ENCODE results near the gene MEGF6. TPM values are rescaled to one million over a fixed set of nuclear protein-coding genes. Genes with fewer than 3 reads are reported as not detected.

The MEGF6 gene
- total RNA-seq, 1 experiment from 2014 or later, result 65.3 TPM

DNA sequence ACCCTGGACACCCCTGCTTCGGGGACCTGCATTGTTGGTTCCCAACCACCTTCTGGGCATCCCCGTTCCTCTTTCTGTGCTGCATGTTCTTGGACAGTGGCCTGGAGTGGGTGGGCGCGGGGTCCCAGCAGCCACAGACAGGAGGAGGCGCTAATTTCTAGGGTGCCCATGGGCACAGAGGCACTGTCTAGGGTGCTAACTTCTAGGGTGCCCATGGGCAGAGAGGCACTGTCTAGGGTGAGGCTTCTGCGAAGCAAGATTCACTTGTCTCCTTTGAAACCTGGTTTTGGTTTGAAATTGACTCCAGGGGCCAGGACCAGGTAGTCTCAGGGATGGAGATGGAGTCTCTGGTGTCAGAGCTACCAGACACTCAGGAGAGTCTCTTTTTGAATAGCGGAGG lies 815 bp upstream of the MEGF6 start:
- Histone ChIP-seq H2AFZ (no peak overlapping the region), H3K9me2 (ENCODE audit: insufficient read depth) (no peaks in the 10 kb centered on the region), H3K4me2 (peak overlapping the region; percentile 71), H3F3A (ENCODE audit: insufficient read depth, low read depth) (peaks cover 24% of the 10 kb centered on the region; the same call in 1 of the 2 replicates), H3K36me3 (ENCODE audit: low read depth) (no peaks in the 10 kb centered on the region), H3K27me3 (ENCODE audit: insufficient read depth, low read depth) (no peaks in the 10 kb centered on the region), H3K9me3 (ENCODE audit: insufficient read depth, low read depth) (no peaks in the 10 kb centered on the region), H4K20me1 (ENCODE audit: insufficient read depth) (no peaks in the 10 kb centered on the region), H3K4me1 (replicated peaks; ENCODE audit: insufficient read depth) (peaks cover 56% of the 10 kb centered on the region), H3K4me3 (peak overlapping the region; percentile 43; the same call in 1 of the 2 replicates), H3K79me2 (ENCODE audit: low read depth) (peaks cover 18% of the 10 kb centered on the region), H3K27ac (no peak overlapping the region; the same call in 1 of the 2 replicates)
- DNase-seq, result no peak
- TF ChIP-seq, protein P1, sequence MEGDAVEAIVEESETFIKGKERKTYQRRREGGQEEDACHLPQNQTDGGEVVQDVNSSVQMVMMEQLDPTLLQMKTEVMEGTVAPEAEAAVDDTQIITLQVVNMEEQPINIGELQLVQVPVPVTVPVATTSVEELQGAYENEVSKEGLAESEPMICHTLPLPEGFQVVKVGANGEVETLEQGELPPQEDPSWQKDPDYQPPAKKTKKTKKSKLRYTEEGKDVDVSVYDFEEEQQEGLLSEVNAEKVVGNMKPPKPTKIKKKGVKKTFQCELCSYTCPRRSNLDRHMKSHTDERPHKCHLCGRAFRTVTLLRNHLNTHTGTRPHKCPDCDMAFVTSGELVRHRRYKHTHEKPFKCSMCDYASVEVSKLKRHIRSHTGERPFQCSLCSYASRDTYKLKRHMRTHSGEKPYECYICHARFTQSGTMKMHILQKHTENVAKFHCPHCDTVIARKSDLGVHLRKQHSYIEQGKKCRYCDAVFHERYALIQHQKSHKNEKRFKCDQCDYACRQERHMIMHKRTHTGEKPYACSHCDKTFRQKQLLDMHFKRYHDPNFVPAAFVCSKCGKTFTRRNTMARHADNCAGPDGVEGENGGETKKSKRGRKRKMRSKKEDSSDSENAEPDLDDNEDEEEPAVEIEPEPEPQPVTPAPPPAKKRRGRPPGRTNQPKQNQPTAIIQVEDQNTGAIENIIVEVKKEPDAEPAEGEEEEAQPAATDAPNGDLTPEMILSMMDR (conservative IDR thresholded peaks at IDR 0.05), result no peak
- TF ChIP-seq EZH2 (IDR thresholded peaks at IDR 0.05; ENCODE audit: low read depth), result no peak
- POLR2A ChIA-PET (ENCODE audit: unreplicated experiment), result no interaction called here
- no TSS peak for BruUV-seq (replicated peaks)
- CTCF ChIA-PET, result no interaction called here
- intact Hi-C loops (cut with micrococcal nuclease; ENCODE audit: unreplicated experiment), result no loop called here

DNA sequence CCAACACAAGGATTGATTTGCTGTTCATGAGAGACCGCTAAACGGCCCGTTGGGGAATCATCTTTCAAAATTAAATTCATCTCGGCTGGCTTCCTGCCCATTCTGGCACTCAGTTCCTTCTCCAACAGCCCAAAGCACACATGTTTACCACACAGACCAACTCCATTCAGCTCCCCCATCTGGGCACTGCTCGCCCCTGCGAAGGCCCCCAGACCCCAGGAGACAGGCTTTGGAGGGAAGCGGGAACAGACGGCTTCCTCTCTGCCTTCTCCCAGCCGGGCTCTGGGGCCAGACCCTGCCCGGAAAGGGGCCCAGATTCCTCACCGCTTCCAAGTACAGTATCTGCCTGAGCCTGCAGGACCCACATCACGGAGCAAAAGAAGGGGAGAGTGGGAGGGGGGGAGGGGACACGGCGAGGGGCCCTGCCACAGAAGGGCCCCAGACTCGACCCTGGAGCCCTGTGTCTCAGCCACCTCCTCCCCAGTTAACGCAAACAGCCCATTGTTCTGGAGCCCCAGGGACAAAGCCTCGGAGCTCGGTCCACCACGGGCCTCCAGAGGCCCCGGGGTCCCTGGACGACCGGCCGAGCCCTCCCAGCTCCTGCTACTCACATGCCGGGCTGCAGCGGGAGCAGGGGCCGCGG lies 660 bp downstream of the MEGF6 start:
- Histone ChIP-seq H3K4me1 (replicated peaks; ENCODE audit: insufficient read depth) (peaks cover 56% of the 10 kb centered on the region), H3K9me2 (ENCODE audit: insufficient read depth) (no peaks in the 10 kb centered on the region), H3K27ac (no peak overlapping the region), H4K20me1 (ENCODE audit: insufficient read depth) (no peaks in the 10 kb centered on the region), H3K4me3 (peak overlapping the region; percentile 88), H3K79me2 (ENCODE audit: low read depth) (peaks cover 18% of the 10 kb centered on the region), H2AFZ (peak overlapping the region; percentile 81), H3F3A (ENCODE audit: insufficient read depth, low read depth) (peaks cover 22% of the 10 kb centered on the region; the same call in 1 of the 2 replicates), H3K27me3 (ENCODE audit: insufficient read depth, low read depth) (no peaks in the 10 kb centered on the region), H3K36me3 (ENCODE audit: low read depth) (no peaks in the 10 kb centered on the region), H3K4me2 (peak overlapping the region; percentile 100), H3K9me3 (ENCODE audit: insufficient read depth, low read depth) (no peaks in the 10 kb centered on the region)
- no peak for TF ChIP-seq EZH2 (IDR thresholded peaks at IDR 0.05; ENCODE audit: low read depth)
- TF ChIP-seq, protein P1 (conservative IDR thresholded peaks at IDR 0.05), result no peak
- CTCF ChIA-PET, result no interaction called here
- intact Hi-C loops (cut with micrococcal nuclease; ENCODE audit: unreplicated experiment), result no loop called here
- BruUV-seq (replicated peaks), result no TSS peak
- POLR2A ChIA-PET (ENCODE audit: unreplicated experiment), result no interaction called here
- DNase-seq, result no peak

DNA sequence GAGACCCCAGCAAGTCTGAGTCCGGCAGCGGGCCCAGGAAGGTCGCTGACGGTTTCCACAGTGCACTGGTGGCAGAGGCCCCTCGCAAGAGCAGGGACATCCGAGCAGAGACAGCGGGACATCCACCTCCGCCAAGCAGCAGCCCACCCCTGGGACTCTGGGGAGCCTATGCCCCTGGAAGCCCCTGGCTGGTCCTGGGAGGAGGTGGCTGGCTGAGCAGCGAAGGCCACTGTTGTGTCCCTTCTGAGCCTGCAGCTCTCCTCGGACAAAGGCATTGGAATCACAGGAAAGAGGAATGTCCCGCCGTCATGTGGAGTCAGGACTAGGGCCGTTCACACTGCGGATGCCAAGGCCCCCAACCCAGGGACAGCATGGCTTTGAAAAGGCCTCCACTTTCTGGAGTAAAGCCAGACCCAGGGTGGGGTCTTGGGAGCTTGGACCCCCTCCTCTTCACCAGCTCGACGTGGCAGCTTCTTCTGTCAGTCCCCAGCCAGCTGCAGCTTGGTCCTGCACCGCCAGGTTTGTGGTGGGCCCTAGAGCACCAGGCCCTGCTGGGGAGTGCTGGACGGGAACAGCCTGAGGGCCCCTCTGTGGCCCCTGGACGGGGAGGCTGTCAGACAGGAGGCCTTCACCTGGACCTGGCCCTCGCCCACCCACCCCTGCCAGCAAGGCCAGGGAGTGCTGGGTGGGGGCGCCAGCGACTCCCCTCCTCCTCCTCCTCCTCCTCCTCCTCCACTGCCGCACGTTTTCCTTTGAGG lies 1.4 kb downstream of the MEGF6 start:
- no peaks in the 10 kb centered on the region for H3K27me3 ChIP-seq (ENCODE audit: insufficient read depth, low read depth)
- no peak for DNase-seq
- no peak overlapping the region for H3K27ac ChIP-seq
- no TSS peak for BruUV-seq (replicated peaks)
- no peaks in the 10 kb centered on the region for H3K9me2 ChIP-seq (ENCODE audit: insufficient read depth)
- H3K4me1 ChIP-seq (replicated peaks; ENCODE audit: insufficient read depth), result peaks cover 55% of the 10 kb centered on the region
- ChIA-PET POLR2A (ENCODE audit: unreplicated experiment) (no interaction called here), CTCF (no interaction called here)
- no peaks in the 10 kb centered on the region for H3K36me3 ChIP-seq (ENCODE audit: low read depth)
- peak overlapping the region; percentile 100 for H3K4me2 ChIP-seq
- peak overlapping the region; percentile 88 for H3K4me3 ChIP-seq
- no peaks in the 10 kb centered on the region for H3K9me3 ChIP-seq (ENCODE audit: insufficient read depth, low read depth)
- peaks cover 22% of the 10 kb centered on the region; the same call in 1 of the 2 replicates for H3F3A ChIP-seq (ENCODE audit: insufficient read depth, low read depth)
- TF ChIP-seq EZH2 (IDR thresholded peaks at IDR 0.05; ENCODE audit: low read depth), result no peak
- TF ChIP-seq, protein P1 (conservative IDR thresholded peaks at IDR 0.05), result no peak
- H2AFZ ChIP-seq, result no peak overlapping the region
- peaks cover 22% of the 10 kb centered on the region for H3K79me2 ChIP-seq (ENCODE audit: low read depth)
- H4K20me1 ChIP-seq (ENCODE audit: insufficient read depth), result no peaks in the 10 kb centered on the region
- intact Hi-C loops (cut with micrococcal nuclease; ENCODE audit: unreplicated experiment), result no loop called here

All from PC-9 (cell line).